Measurements from ENCODE around the gene ZMYM4.

GRCh38 chr1:35453031-35453430 lies 184.5 kb downstream of the ZMYM4 start:
- no peak for TF ChIP-seq POLR2A (IDR thresholded peaks at IDR 0.05)
- no peak for TF ChIP-seq CTCF (IDR thresholded peaks at IDR 0.05)
